Endodermal cell (in vitro differentiated cells): ENCODE results near the gene HSDL1. TPM values are rescaled to one million over a fixed set of nuclear protein-coding genes. Genes with fewer than 3 reads are reported as not detected.
A peak's percentile ranks its signal among the peaks of the same experiment; 100 is the strongest.

ENCODE experiments used
- DNase-seq: peaks from one replicate; pipeline ENCODE4 v3.0.0-alpha.2; 2017
- H3K27ac ChIP-seq: 2 replicates; pipeline ENCODE4 v1.5.1; 2013; ENCODE audit warnings: mild to moderate bottlenecking, low read depth, low read length, moderate library complexity
- H3K27me3 ChIP-seq: 2 replicates; pipeline ENCODE4 v1.6.1; 2013; ENCODE audit warnings: mild to moderate bottlenecking, low read length, moderate library complexity; ENCODE audit not compliant: insufficient read depth, control insufficient read depth, poor library complexity, severe bottlenecking
- H3K36me3 ChIP-seq: 2 replicates; pipeline ENCODE4 v1.7.0; 2013; ENCODE audit warnings: mild to moderate bottlenecking, low read length, moderate library complexity; ENCODE audit not compliant: control insufficient read depth, insufficient read depth
- H3K4me1 ChIP-seq: one replicate; pipeline ENCODE4 v1.7.0; 2013; ENCODE audit warnings: low read length; ENCODE audit not compliant: control insufficient read depth, insufficient read depth
- H3K4me3 ChIP-seq: 2 replicates; pipeline ENCODE4 v1.5.1; 2013; ENCODE audit warnings: mild to moderate bottlenecking, low read length, moderate library complexity
- H3K9ac ChIP-seq: 2 replicates; pipeline ENCODE4 v1.6.1; 2013; ENCODE audit warnings: mild to moderate bottlenecking, low read length, moderate library complexity; ENCODE audit not compliant: poor library complexity, severe bottlenecking; ENCODE audit errors: extremely low read depth
- H3K9me3 ChIP-seq: 2 replicates; pipeline ENCODE4 v1.6.1; 2013; ENCODE audit warnings: mild to moderate bottlenecking, low read length, moderate library complexity; ENCODE audit not compliant: control insufficient read depth
- H3K27ac Mint-ChIP-seq: 2 replicates; pipeline ENCODE4 v1.8.0; 2020; ENCODE audit warnings: mixed read lengths
- H3K27me3 Mint-ChIP-seq: 2 replicates; pipeline ENCODE4 v1.8.0; 2021; ENCODE audit warnings: mild to moderate bottlenecking, mixed read lengths; ENCODE audit not compliant: insufficient read depth
- H3K36me3 Mint-ChIP-seq: 2 replicates; pipeline ENCODE4 v1.8.0; 2020; ENCODE audit warnings: low read depth, mixed read lengths
- H3K4me1 Mint-ChIP-seq: 2 replicates; pipeline ENCODE4 v1.8.0; 2020; ENCODE audit warnings: mixed read lengths
- H3K4me3 Mint-ChIP-seq: 2 replicates; pipeline ENCODE4 v1.8.0; 2020; ENCODE audit warnings: mild to moderate bottlenecking, moderate library complexity, mixed read lengths
- H3K9me3 Mint-ChIP-seq: 2 replicates; pipeline ENCODE4 v1.8.0; 2020; ENCODE audit warnings: mild to moderate bottlenecking, mixed read lengths
- CTCF ChIP-seq: fragments of 200-600 bp; sonication (generic); conservative IDR thresholded peaks from 2 replicates; pipeline ENCODE4 v1.5.0; 2021; ENCODE audit warnings: antibody characterized with exemption, mild to moderate bottlenecking
- WGBS, 2 experiments: methylation state at CpG; one replicate each; pipeline versions ENCODE4 v1.1.5 to v1.1.7; 2013; ENCODE audit warnings: missing lambda C conversion rate in 2 of 2, mixed read lengths in 1 of 2; ENCODE audit not compliant: insufficient coverage in 1 of 2, insufficient read length in 1 of 2; 5-methylcytosine and 5-hydroxymethylcytosine counted together
- total RNA-seq, 2 donors: library from RNA; stranded (reverse); fragmentation: NEBNext Ultra II Directional in 1 of 2; extraction: Animal tissue kit (Norgen Biotek cat#: 25700) in 1 of 2; gene quantifications; 2 replicates in 1 of 2; 3 replicates in 1 of 2; pipeline ENCODE4 v1.2.1, GENCODE V29; 2021

The HSDL1 gene
- total RNA-seq, 2 donors from 2014 or later, result 49.5 to 68.3 TPM

- TF ChIP-seq CTCF, result no peak
- H3K27ac ChIP-seq, result peak overlapping the region; percentile 77
- 44 to 86% methylated on average over 1 of the region's 2 CpGs for WGBS, 2 experiments
These were observed 6.5 kb downstream of the HSDL1 start for GRCh38 chr16:84138500-84138823.

GRCh38 chr16:84137769-84138357 lies 7.1 kb downstream of the HSDL1 start:
- H3K36me3 Mint-ChIP-seq, result peaks cover 13% of the 10 kb centered on the region
- H3K27me3 Mint-ChIP-seq, result no peaks in the 10 kb centered on the region
- peaks cover 2% of the 10 kb centered on the region for H3K9me3 Mint-ChIP-seq
- Histone ChIP-seq H3K4me1 (peaks cover 12% of the 10 kb centered on the region), H3K27me3 (no peaks in the 10 kb centered on the region), H3K27ac (no peak overlapping the region), H3K4me3 (no peak overlapping the region), H3K36me3 (peaks cover 10% of the 10 kb centered on the region), H3K9me3 (peaks cover 7% of the 10 kb centered on the region), H3K9ac (no peak overlapping the region)
- WGBS, 2 experiments, result 89 to 90% methylated on average over 3 to 7 of the region's 7 CpGs
- peak overlapping the region; percentile 28 for H3K27ac Mint-ChIP-seq
- no peak for TF ChIP-seq CTCF
- peaks cover 36% of the 10 kb centered on the region for H3K4me1 Mint-ChIP-seq
- DNase-seq, result no peak
- H3K4me3 Mint-ChIP-seq, result no peak overlapping the region

More at GRCh38 chr16:84138500-84138823, 6.5 kb downstream of the HSDL1 start:
- H3K4me1 Mint-ChIP-seq, result peaks cover 36% of the 10 kb centered on the region
- Histone ChIP-seq H3K27me3 (no peaks in the 10 kb centered on the region), H3K36me3 (peaks cover 9% of the 10 kb centered on the region), H3K4me3 (no peak overlapping the region), H3K4me1 (peaks cover 12% of the 10 kb centered on the region), H3K9me3 (peaks cover 12% of the 10 kb centered on the region), H3K9ac (no peak overlapping the region)
- peaks cover 18% of the 10 kb centered on the region for H3K36me3 Mint-ChIP-seq
- peaks cover 2% of the 10 kb centered on the region for H3K9me3 Mint-ChIP-seq
- H3K4me3 Mint-ChIP-seq, result no peak overlapping the region
- no peak for DNase-seq
- peak overlapping the region; percentile 29 for H3K27ac Mint-ChIP-seq
- no peaks in the 10 kb centered on the region for H3K27me3 Mint-ChIP-seq

- no peak overlapping the region for H3K4me3 ChIP-seq
- H3K27ac ChIP-seq, result no peak overlapping the region
- 85 to 94% methylated on average over 6 to 8 of the region's 8 CpGs for WGBS, 2 experiments
- Mint-ChIP-seq H3K9me3 (peaks cover 2% of the 10 kb centered on the region), H3K4me1 (peaks cover 36% of the 10 kb centered on the region), H3K27ac (peak overlapping the region; percentile 73), H3K27me3 (no peaks in the 10 kb centered on the region), H3K36me3 (peaks cover 15% of the 10 kb centered on the region), H3K4me3 (no peak overlapping the region)
- DNase-seq, result no peak
- no peaks in the 10 kb centered on the region for H3K27me3 ChIP-seq
- peaks cover 12% of the 10 kb centered on the region for H3K4me1 ChIP-seq
- TF ChIP-seq CTCF, result no peak
- H3K9ac ChIP-seq, result no peak overlapping the region
- peaks cover 1% of the 10 kb centered on the region for H3K9me3 ChIP-seq
- H3K36me3 ChIP-seq, result peaks cover 14% of the 10 kb centered on the region
These were observed 7.7 kb downstream of the HSDL1 start for GRCh38 chr16:84137287-84137686.
